Activated naive CD8-positive, alpha-beta T cell (primary cell): Measurements from ENCODE around the gene RPS27L.

Source experiments
- H3K27ac Mint-ChIP-seq: one replicate; pipeline ENCODE4 v1.8.0; 2021; ENCODE audit warnings: mixed read lengths
- H3K27me3 Mint-ChIP-seq: one replicate; pipeline ENCODE4 v1.8.0; 2021; ENCODE audit warnings: mixed read lengths
- H3K36me3 Mint-ChIP-seq: one replicate; pipeline ENCODE4 v1.8.0; 2021; ENCODE audit warnings: mixed read lengths
- H3K4me1 Mint-ChIP-seq: one replicate; pipeline ENCODE4 v1.8.0; 2021; ENCODE audit warnings: low read depth, mixed read lengths
- H3K4me3 Mint-ChIP-seq: one replicate; pipeline ENCODE4 v1.8.0; 2021; ENCODE audit warnings: mild to moderate bottlenecking, mixed read lengths
- H3K9me3 Mint-ChIP-seq: one replicate; pipeline ENCODE4 v1.8.0; 2021; ENCODE audit warnings: low read depth, mixed read lengths

The RPS27L gene

GRCh38 chr15:63190769-63191649, 33.7 kb upstream of the RPS27L start:
- Mint-ChIP-seq H3K9me3 (no peaks in the 10 kb centered on the region), H3K4me1 (peaks cover 58% of the 10 kb centered on the region), H3K27me3 (no peaks in the 10 kb centered on the region), H3K27ac (peak overlapping the region; percentile 98), H3K36me3 (peaks cover 10% of the 10 kb centered on the region), H3K4me3 (peak overlapping the region; percentile 100)

GRCh38 chr15:63189941-63190768, 32.9 kb upstream of the RPS27L start:
- Mint-ChIP-seq H3K27ac (peak overlapping the region; percentile 96), H3K36me3 (peaks cover 8% of the 10 kb centered on the region), H3K27me3 (no peaks in the 10 kb centered on the region), H3K4me1 (peaks cover 50% of the 10 kb centered on the region), H3K4me3 (peak overlapping the region; percentile 100), H3K9me3 (no peaks in the 10 kb centered on the region)

GRCh38 chr15:63188926-63189871, 31.9 kb upstream of the RPS27L start, which contains the start of gene RAB8B:
Gene RAB8B, plus strand, starts transcription at chr15:63189606. Its CDS starts 19 bp downstream, at chr15:63189625.
- no peaks in the 10 kb centered on the region for H3K9me3 Mint-ChIP-seq
- peaks cover 7% of the 10 kb centered on the region for H3K36me3 Mint-ChIP-seq
- H3K27ac Mint-ChIP-seq = peak within 1 kb of the TSS; percentile 96
- peak within 1 kb of the TSS; percentile 100 for H3K4me3 Mint-ChIP-seq
- H3K4me1 Mint-ChIP-seq = peaks cover 40% of the 10 kb centered on the region
- no peaks in the 10 kb centered on the region for H3K27me3 Mint-ChIP-seq

- peaks cover 7% of the 10 kb centered on the region for H3K36me3 Mint-ChIP-seq
- H3K27ac Mint-ChIP-seq = peak overlapping the region; percentile 94
- H3K4me1 Mint-ChIP-seq = peaks cover 34% of the 10 kb centered on the region
- H3K9me3 Mint-ChIP-seq = no peaks in the 10 kb centered on the region
- peak overlapping the region; percentile 100 for H3K4me3 Mint-ChIP-seq
- H3K27me3 Mint-ChIP-seq = no peaks in the 10 kb centered on the region
Measured at GRCh38 chr15:63188247-63188925, 31.1 kb upstream of the RPS27L start.

- Mint-ChIP-seq H3K27ac (no peak overlapping the region), H3K9me3 (no peaks in the 10 kb centered on the region), H3K27me3 (no peaks in the 10 kb centered on the region), H3K4me3 (peak overlapping the region; percentile 100), H3K36me3 (peaks cover 7% of the 10 kb centered on the region), H3K4me1 (peaks cover 28% of the 10 kb centered on the region)
Measured at GRCh38 chr15:63187589-63188226, 30.4 kb upstream of the RPS27L start.

GRCh38 chr15:63186065-63186464, 28.8 kb upstream of the RPS27L start:
- Mint-ChIP-seq H3K9me3 (no peaks in the 10 kb centered on the region), H3K4me3 (no peak overlapping the region), H3K4me1 (peaks cover 12% of the 10 kb centered on the region), H3K27ac (no peak overlapping the region), H3K36me3 (peaks cover 7% of the 10 kb centered on the region), H3K27me3 (no peaks in the 10 kb centered on the region)

- Mint-ChIP-seq H3K4me1 (peaks cover 12% of the 10 kb centered on the region), H3K36me3 (no peaks in the 10 kb centered on the region), H3K27me3 (no peaks in the 10 kb centered on the region), H3K4me3 (no peak overlapping the region), H3K27ac (no peak overlapping the region), H3K9me3 (no peaks in the 10 kb centered on the region)
Measured at GRCh38 chr15:63185206-63185605, 27.9 kb upstream of the RPS27L start.

GRCh38 chr15:63181648-63182047, 24.4 kb upstream of the RPS27L start:
- Mint-ChIP-seq H3K36me3 (no peaks in the 10 kb centered on the region), H3K4me1 (peaks cover 11% of the 10 kb centered on the region), H3K9me3 (no peaks in the 10 kb centered on the region), H3K27ac (no peak overlapping the region), H3K4me3 (no peak overlapping the region), H3K27me3 (no peaks in the 10 kb centered on the region)

GRCh38 chr15:63180746-63181145, 23.5 kb upstream of the RPS27L start:
- H3K36me3 Mint-ChIP-seq = no peaks in the 10 kb centered on the region
- H3K4me1 Mint-ChIP-seq = peaks cover 11% of the 10 kb centered on the region
- H3K4me3 Mint-ChIP-seq = no peak overlapping the region
- no peak overlapping the region for H3K27ac Mint-ChIP-seq
- no peaks in the 10 kb centered on the region for H3K27me3 Mint-ChIP-seq
- H3K9me3 Mint-ChIP-seq = no peaks in the 10 kb centered on the region

- H3K27me3 Mint-ChIP-seq = no peaks in the 10 kb centered on the region
- peaks cover 11% of the 10 kb centered on the region for H3K4me1 Mint-ChIP-seq
- H3K4me3 Mint-ChIP-seq = no peak overlapping the region
- H3K27ac Mint-ChIP-seq = peak overlapping the region; percentile 61
- H3K36me3 Mint-ChIP-seq = no peaks in the 10 kb centered on the region
- H3K9me3 Mint-ChIP-seq = no peaks in the 10 kb centered on the region
Measured at GRCh38 chr15:63178034-63178433, 20.8 kb upstream of the RPS27L start.

GRCh38 chr15:63176302-63176701, 19.0 kb upstream of the RPS27L start:
- Mint-ChIP-seq H3K4me1 (peaks cover 11% of the 10 kb centered on the region), H3K4me3 (no peak overlapping the region), H3K36me3 (no peaks in the 10 kb centered on the region), H3K27ac (no peak overlapping the region), H3K9me3 (no peaks in the 10 kb centered on the region), H3K27me3 (no peaks in the 10 kb centered on the region)

GRCh38 chr15:63172851-63173451, 15.7 kb upstream of the RPS27L start:
- peaks cover 11% of the 10 kb centered on the region for H3K4me1 Mint-ChIP-seq
- H3K9me3 Mint-ChIP-seq = no peaks in the 10 kb centered on the region
- no peak overlapping the region for H3K4me3 Mint-ChIP-seq
- no peaks in the 10 kb centered on the region for H3K36me3 Mint-ChIP-seq
- H3K27me3 Mint-ChIP-seq = no peaks in the 10 kb centered on the region
- no peak overlapping the region for H3K27ac Mint-ChIP-seq

GRCh38 chr15:63172376-63172775, 15.1 kb upstream of the RPS27L start:
- Mint-ChIP-seq H3K27ac (no peak overlapping the region), H3K9me3 (no peaks in the 10 kb centered on the region), H3K4me1 (peaks cover 5% of the 10 kb centered on the region), H3K27me3 (no peaks in the 10 kb centered on the region), H3K4me3 (no peak overlapping the region), H3K36me3 (no peaks in the 10 kb centered on the region)
